Measurements from ENCODE around the gene MYT1.
"Not testable (repeated sequence)": the region's sequence is repeated elsewhere in the genome, so short reads cannot be mapped to it uniquely, and the experiment has no call there.

MYT1 gene

DNA sequence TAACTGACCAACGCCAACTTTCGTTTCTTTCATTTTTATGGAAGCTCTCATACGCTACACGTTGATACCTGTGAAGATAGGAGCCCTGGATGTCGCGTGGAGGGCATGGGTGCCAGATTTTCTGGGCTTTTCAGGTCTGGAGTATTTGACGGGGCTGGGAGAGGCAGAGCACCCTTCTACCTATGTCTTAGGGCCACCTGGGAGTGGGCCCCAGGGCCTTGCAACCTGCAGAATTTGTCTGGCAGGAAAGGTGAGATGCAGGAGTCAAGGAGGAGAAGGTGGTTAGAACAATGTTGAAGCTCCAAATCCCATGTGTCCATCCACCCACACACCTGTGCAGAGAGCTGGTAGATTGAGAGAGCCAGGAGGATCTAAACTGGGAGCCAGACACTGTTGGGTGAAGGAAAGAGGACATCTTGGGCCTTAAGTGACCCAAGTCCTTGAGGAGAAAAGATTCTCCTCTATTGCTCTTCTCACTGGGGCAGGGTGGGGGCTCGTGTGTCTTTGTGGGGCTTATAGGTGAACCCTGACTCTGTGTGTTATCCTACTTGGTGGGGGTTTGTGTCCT, 63.9 kb downstream of the MYT1 start:
- in situ Hi-C loops (cut with MboI; ENCODE audit: low sequenced_read_pairs) = no loop called here

DNA sequence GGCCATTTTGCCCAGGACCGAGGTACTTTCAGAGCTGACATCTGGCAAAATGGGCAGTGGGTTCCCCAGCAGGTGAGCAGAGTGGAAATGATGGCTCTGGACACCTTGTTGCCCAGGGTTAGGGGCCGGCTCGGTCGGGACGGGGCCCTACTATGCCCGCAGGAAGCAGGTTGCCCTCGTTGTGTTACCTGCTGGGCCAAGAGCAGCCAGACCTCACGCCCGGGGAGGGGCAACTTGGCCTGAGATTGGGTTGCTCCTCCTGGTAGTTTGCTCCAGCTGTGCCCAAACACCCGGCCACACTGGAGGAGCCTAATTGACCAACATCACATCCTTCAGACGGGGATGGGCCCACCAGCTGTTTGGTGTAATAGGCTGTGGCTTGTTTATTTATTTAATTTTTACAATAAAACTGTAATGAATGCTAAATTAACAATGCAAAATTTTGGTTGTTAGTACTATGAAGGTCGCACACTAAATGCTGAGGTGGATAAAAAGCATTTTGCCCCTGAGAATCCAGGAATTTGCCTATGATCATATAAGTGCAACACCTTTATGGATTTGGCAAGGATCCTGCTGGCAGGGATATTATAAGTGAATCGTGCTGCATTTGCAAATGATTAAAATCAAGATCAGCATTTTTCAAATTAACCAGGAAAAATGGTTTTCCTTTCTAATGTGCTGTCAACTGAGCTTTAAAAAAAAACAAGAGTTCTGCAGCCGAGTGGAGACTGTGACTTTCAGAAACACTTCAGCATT, 64.7 kb downstream of the MYT1 start:
- in situ Hi-C loops (cut with MboI; ENCODE audit: low sequenced_read_pairs) = no loop called here

DNA sequence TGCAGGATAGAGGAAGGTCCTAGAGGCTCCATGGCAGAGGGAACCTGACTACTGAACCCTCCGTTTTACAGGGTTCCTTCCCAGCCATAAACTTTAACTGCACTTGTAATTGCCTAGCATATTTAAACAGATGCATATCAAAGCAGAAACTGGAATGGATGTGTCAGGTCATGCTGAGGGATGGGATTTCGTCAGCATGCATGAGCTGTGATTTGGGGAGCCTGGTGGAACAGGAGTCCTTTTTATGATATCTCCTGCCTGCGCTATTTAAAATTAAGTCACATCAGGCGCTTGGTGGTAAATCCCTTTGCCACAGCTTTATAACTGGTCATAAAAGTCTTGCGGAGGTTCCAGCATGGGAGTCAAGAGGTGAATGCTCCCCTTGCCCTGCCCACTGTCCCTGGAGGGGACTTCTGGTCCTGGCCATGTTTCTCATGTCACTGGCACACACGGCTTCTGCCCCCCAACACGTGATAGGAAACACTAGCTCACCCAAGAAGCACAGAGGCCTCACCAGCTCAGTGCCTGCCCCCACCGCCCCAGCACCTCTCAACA, 65.3 kb downstream of the MYT1 start:
- in situ Hi-C loops (cut with MboI; ENCODE audit: low sequenced_read_pairs) = no loop called here

DNA sequence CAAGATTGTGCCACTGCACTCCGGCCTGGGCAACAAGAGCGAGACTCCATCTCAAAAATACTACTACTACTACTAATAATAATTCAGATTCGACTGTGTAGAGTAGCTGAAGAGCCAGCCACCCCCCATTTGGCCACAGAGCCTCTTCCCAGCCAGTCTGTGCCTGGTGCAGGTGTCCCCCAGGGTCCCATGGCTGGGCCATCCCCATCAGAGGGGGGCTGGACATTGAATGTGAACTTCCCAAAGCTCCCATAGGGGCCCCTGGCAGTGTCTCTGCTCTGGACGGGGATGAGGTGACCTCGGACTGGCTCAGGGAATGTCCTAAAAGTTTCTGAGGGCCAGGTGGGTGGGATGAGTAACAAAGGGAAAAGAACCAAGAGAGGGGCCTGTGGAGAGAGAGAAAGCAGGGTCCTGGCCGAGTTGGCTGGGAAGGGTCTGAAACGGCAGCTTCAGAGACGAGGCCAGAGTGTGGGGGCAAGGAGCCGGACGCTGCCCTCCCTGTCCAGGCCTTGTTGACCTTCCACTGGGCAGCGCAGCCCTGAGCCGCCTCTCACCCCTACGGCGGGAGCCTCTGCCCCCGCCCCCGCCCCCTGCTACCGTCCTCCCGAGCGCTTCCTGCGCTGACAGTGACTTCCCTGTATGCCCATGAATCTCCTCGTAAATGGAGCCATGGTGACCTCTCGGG, 66.4 kb downstream of the MYT1 start:
- in situ Hi-C loops (cut with MboI; ENCODE audit: low sequenced_read_pairs) = no loop called here

DNA sequence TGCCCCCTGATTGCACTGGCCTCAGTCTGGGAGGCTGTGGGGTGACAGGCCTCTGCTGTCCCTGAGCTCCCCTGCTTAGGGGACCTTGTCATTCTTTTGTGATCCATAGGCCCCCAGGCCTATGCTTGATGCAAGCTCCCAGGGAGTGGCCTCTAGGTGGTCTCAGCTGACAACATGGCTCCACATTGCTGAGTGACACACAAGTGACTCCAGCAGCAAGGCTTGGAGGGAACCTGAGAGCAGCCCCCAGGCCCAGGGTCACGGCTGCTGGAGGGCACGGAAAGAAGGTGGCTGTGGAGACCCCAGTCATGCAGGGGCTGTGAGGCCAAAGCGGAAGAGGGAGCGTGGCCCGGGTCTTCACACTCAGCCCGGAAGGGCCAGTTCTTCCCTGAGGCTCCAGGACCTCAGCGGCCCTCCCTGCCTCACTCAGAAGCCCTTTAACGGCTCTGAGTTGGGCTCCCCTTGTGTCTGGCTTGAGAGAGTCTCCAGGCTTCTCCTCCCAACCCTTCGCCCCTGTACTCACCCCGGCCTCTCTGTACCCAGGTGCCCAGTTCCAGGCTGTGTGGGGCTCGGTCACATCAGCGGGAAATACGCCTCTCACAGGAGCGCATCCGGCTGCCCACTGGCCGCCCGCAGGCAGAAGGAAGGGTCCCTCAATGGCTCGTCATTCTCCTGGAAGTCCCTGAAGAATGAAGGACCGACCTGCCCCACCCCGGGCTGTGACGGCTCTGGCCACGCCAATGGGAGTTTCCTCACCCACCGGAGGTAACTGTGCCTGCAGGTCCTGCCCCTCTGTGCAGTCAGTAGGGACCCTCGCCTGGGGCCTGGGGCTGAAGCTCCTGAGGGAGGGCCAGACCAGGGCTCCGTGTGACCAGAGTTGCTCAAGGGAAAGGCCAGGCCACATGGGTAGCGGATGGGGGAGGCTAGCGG, 67.6 kb downstream of the MYT1 start:
- in situ Hi-C loops (cut with MboI; ENCODE audit: low sequenced_read_pairs) = no loop called here

DNA sequence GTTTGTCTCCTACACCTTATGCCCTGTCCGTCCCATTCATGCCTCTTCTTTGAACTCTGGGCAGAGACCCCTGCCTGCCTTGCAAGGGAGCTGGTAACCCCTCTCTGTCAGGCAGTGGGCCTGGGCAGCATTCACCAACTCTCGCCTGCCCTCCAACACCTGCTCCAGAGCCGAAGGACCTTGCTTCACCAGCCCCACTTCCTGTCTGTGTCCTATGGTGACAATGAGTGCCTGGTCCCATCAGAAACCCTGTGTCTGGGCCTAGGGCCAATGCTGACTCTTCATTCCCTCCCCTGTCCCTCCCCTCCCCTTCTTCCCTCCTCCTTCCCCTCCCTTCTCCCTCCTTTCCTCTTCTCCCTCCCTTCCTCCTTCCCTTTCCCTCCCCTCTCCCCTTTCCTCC, 68.5 kb downstream of the MYT1 start:
- in situ Hi-C loops (cut with MboI; ENCODE audit: low sequenced_read_pairs) = no loop called here

DNA sequence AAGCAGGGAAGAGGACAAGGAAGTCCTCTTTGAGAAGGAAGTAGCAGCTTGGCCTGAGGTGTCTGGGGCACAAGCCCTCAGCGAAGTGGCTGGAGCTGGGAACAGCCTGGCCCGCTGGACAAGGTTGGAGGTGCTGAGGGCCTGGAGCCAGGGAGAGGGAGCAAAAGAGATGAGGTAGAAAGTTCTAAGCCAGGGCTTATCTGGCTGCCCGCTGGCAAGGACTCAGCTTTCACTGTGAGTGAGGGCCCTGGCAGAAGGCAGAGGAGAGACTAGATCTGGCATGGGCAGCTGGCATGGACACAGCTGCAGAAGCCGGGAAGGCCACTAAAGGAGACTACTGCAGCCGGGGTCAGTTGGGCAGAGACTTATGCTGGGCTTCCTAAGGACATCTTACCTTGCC, 69.5 kb downstream of the MYT1 start:
- in situ Hi-C loops (cut with MboI; ENCODE audit: low sequenced_read_pairs) = no loop called here

DNA sequence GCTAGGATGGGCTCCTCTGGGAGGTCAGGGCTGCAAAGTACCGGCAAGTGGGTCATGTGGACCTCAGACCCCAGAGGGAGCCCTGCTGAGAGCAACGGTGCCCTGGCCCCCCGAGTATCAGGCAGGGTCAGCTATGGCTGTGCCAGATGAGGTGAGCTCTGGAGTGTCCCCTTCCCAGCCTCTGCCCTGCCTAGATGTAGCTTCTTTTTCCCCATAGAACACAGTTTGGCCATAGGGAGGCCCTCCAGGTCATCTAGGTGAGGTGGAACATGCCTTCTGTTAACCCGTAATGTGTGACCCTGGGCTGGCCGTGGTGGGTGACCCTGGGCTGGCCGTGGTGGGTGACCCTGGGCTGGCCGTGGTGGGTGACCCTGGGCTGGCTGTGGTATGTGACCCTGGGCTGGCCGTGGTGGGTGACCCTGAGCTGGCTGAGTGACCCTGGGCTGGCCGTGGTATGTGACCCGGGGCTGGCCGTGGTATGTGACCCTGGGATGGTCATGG, 70.1 kb downstream of the MYT1 start:
- in situ Hi-C loops (cut with MboI; ENCODE audit: low sequenced_read_pairs) = no loop called here

DNA sequence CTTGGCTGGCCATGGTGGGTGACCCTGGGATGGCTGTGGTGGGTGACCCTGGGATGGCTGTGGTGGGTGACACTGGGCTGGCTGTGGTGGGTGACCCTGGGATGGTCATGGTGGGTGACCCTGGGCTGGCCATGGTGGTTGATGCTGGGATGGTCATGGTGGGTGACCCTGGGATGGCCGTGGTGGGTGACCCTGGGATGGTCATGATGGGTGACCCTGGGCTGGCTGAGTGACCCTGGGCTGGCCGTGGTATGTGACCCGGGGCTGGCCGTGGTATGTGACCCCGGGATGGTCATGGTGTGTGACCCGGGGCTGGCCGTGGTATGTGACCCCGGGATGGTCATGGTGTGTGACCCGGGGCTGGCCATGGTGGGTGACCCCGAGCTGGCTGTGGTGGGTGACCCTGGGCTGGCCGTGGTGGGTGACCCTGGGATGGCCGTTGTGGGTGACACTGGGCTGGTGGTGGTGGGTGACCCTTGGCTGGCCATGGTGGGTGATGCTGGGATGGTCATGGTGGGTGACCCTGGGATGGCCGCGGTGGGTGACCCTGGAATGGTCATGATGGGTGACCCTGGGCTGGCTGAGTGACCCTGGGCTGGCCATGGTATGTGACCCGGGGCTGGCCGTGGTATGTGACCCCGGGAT, 70.8 kb downstream of the MYT1 start:
- in situ Hi-C loops (cut with MboI; ENCODE audit: low sequenced_read_pairs) = not testable (repeated sequence)

DNA sequence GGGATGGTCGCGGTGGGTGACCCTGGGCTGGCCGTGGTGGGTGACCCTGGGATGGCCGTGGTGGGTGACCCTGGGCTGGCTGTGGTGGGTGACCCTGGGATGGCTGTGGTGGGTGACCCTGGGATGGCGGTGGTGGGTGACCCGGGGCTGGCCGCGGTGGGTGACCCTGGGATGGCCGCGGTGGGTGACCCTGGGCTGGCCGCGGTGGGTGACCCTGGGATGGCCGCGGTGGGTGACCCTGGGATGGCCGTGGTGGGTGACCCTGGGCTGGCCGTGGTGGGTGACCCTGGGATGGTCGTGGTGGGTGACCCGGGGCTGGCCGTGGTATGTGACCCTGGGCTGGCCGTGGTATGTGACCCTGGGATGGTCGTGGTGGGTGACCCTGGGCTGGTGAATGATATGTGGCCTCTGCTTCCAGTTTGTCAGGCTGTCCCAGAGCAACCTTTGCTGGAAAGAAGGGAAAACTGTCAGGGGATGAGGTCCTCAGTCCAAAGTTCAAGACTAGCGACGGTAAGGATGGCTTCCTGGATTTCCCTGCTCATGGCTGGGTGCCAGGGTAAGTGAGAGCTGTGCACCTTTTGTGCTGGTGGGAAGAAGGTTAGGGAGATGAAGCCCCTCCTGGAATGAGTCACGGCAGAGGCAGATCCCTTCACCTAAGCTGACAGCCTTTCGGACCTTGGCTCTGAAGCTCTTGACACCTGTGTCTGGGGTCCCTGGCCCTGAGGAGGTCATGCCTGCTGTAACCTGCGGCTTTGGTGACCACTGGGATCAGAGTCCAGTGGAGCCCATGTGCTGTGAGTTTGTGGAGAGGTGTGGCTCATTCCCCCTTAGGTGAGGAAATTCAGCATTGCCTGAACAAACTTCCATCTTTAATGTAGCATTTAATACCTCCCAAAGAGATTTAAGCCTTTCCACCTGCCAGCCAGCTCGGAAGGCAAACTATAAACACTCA, 72.2 kb downstream of the MYT1 start:
- in situ Hi-C loops (cut with MboI; ENCODE audit: low sequenced_read_pairs) = no loop called here

DNA sequence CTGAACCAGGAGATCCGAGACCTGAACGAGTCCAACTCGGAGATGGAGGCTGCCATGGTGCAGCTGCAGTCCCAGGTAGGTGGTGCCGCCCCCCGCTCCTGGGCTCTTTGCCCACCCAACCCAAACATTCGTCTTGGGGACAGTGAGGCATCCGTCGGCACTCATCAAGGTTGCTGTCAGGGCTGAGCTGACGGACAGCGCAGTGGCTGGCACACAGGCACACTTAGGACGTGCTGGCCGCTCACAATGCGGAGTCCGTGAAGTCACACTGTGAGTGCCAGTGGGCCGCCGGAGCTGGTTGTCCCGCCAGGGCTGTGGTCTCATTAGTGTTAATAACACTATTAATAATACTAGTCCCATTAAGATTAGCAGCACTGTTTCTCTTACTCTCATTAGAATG, 73.1 kb downstream of the MYT1 start:
- in situ Hi-C loops (cut with MboI; ENCODE audit: low sequenced_read_pairs) = no loop called here

DNA sequence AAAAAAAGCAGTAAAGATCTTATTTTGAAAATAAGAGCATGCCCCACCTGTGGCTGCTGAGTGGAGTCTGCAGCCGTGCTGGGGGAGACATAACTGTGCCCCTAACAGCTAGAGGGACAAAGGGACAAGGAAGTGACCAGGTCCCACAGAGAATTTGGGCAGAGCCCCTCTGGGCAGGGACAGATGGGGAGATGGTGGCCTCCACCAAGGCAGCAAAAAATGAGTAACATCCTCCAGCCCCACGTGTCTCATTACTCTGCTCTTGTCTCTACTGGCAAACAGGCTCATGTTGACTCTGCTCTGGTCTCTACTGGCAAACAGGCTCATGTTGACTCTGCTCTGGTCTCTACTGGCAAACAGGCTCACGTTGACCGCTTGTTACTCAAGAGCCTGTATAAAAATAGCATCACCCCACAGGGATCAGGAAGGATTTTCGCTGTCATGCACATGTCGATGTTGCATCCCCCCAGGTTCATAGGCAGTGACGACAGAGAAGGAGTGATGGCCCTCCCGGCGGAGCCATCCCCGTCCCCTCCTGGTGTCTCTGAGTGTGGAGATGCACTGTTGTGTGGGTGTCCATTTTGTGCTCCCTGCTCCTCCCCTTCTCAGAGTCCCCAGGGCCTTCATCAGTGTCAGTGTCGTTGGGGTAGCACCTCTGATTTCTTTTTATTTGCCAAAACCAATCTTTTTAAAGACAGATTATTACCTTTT, 74.0 kb downstream of the MYT1 start:
- in situ Hi-C loops (cut with MboI; ENCODE audit: low sequenced_read_pairs) = no loop called here

DNA sequence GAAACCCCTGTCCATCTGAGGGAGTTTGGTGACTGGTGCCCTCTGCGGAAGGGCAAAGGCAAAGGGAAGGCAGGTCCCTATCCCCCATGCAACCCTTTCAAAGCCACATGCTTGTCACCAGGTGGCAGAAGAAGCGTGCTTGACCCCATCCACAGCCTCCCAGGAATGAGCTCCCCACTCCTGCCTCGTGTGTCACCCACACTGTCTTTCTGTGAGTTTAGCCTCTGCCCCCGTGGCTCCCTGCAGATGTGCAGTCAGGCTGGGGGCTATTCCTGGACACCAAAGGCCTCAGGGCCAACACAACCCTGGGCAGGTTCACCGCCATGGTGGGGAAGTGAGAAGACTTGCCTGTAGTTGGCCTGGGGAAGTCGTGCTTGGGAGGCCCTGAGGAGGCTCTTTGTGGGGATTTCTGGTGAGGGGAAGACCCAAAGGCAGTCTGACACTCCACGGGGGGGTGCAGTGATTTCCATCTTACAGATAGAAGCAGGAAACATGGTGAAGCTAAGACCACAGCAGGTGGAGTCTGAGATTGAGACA, 74.7 kb downstream of the MYT1 start:
- in situ Hi-C loops (cut with MboI; ENCODE audit: low sequenced_read_pairs) = no loop called here

DNA sequence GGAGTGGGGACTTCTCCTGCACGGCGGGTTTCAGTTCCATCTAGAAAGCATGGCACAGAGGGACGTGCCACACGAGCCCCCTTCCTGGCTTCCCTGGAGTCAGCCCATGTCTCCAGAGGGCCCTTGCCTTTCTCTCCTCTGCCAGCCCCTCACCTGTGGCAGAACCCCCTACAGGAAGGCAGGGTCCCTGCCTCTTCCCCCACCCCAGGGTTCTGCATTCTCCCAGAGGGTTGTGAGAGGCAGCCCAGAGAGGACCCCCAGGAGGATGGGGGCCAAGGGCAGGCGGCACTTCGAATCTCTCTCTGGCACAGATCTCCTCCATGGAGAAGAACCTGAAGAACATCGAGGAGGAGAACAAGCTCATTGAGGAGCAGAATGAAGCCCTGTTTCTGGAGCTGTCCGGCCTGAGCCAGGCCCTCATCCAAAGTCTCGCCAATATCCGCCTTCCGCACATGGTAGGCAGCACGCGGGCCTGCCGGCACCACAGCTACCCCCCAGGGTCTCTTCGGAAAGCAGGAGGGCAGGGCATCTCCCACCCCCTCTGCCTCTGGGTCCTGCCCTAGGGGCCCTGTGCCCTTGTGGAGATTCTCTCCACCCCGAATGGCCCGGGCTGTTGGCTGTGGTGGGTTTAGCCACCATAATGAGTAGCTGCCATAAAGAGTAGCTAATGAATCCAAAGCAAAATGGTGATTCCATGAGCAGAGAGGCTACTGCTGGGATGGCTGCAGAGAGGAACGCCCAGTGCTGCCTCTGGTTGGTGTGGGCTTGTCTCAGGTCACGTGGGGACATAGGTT, 75.4 kb downstream of the MYT1 start:
- in situ Hi-C loops (cut with MboI; ENCODE audit: low sequenced_read_pairs) = no loop called here

DNA sequence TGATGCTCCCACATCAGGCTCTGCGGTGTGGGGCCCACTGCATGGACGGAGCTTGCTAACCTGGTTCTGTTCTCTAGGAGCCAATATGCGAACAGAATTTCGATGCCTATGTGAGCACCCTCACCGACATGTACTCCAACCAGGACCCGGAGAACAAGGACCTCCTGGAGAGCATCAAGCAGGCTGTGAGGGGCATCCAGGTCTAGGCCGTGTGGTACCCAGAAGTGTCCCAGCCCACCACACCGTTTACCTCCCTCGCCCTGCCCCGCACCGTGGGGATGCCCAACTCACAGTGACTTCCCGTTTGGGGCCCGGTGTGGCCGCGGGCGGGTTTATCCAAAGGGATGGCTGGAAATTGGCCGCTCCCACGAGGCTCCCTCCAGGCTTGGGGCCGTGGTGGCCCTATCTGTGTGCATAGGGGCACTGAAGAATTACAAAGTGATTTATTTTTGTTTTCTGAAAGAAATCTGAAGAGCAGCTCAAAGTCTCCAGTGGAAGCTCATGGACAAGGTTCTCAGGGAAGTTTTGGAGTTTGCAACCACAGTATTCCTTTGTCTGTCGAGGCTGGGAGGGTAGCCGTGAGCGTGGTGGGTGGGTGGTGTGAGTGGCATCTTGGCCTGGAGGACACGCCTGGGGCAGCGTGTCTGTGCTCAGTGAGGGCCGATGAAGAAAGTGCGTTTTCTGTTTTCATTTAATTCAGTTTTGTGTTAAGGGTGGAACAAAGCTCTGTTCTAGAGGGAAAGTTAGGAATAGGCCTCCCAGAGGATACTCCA, 76.2 kb downstream of the MYT1 start:
- in situ Hi-C loops (cut with MboI; ENCODE audit: low sequenced_read_pairs) = no loop called here

DNA sequence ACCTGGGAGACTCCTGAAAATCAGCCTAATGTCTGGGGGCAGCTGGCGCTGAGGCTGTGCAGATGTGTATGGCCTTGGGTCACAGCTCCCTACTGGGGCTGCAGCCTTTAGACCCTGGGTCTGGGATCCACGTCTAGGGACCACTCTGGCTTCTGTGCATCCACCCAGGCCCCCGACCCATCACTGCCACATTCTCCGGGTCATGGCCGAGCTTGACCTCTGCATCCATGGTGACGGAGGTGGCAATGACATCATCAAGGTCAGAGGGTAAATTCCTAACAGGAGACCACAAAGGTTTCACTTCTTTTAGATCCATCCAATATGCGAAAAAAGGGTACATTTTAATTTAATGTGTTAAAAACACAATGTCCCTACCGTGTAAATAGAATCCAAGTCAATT, 76.8 kb downstream of the MYT1 start:
- in situ Hi-C loops (cut with MboI; ENCODE audit: low sequenced_read_pairs) = no loop called here

All from HL-60/S4 treated with phorbol 12-myristate 13-acetate at 8.2 ng/mL for 4 days and 3 days (cell line).